GM19372 (cell line): Measurements from ENCODE around the gene SRPK3.

ENCODE experiments used
- ATAC-seq: cut with Tn5 transposase; IDR thresholded peaks from one replicate; pipeline ENCODE4 v1.9.1; 2021; ENCODE audit warnings: mild to moderate bottlenecking, low read depth, moderate library complexity; ENCODE audit not compliant: unreplicated experiment

SRPK3 gene

GRCh38 chrX:153828723-153829548 is 48.1 kb downstream of the SRPK3 start:
- no peak for ATAC-seq

- ATAC-seq: no peak
These were observed 48.6 kb downstream of the SRPK3 start for GRCh38 chrX:153829549-153829798.

GRCh38 chrX:153829799-153830639 is 49.2 kb downstream of the SRPK3 start, which contains the start of gene PDZD4:
PDZD4 (minus strand) TSS chrX:153830544; CDS start chrX:153830298, 246 bp downstream.
- no peak for ATAC-seq

GRCh38 chrX:153830640-153831428 is 50.0 kb downstream of the SRPK3 start:
- ATAC-seq: no peak

- ATAC-seq: no peak
These were observed 50.7 kb downstream of the SRPK3 start for GRCh38 chrX:153831429-153832150.

GRCh38 chrX:153832728-153833127 is 51.9 kb downstream of the SRPK3 start:
- no peak for ATAC-seq
